ENCODE data around the gene SLC30A2.

GRCh38 chr1:25990702-25991395 lies 55.1 kb downstream of the SLC30A2 start:
- no peak for TF ChIP-seq CTCF (IDR thresholded peaks at IDR 0.05)
- no peak for TF ChIP-seq ZFX (IDR thresholded peaks at IDR 0.05; ENCODE audit: borderline replicate concordance)

All from 22Rv1 (cell line).